Liver (tissue), 3 donors: ENCODE results near the gene TBL1Y.

Source experiments
- ATF3 ChIP-seq: IDR thresholded peaks from 2 replicates; pipeline ENCODE4 v1.6.1; 2016; ENCODE audit warnings: antibody characterized with exemption
- CTCF ChIP-seq: fragments of 150-350 bp; IDR thresholded peaks from 2 replicates; pipeline ENCODE4 v1.5.1; 2017; ENCODE audit warnings: improper control_type of control experiment, low read depth, low read length; ENCODE audit not compliant: missing input control
- FOXA1 ChIP-seq: IDR thresholded peaks from 2 replicates; pipeline ENCODE4 v1.6.1; 2016; ENCODE audit warnings: antibody characterized with exemption
- GABPA ChIP-seq, 2 donors: IDR thresholded peaks in 1 of 2; conservative IDR thresholded peaks in 1 of 2; 2 replicates each; pipeline ENCODE4 v1.6.1; 2016; ENCODE audit warnings: antibody characterized with exemption in 2 of 2, mild to moderate bottlenecking in 1 of 2, moderate library complexity in 1 of 2
- HNF4A ChIP-seq, 2 donors: conservative IDR thresholded peaks; 2 replicates each; pipeline ENCODE4 v1.6.1; 2016; ENCODE audit warnings: antibody characterized with exemption in 2 of 2, mild to moderate bottlenecking in 2 of 2
- JUND ChIP-seq, 2 donors: IDR thresholded peaks; 2 replicates each; pipeline ENCODE4 v1.6.1; 2016; ENCODE audit warnings: antibody characterized with exemption in 2 of 2
- NR2F2 ChIP-seq: IDR thresholded peaks from 2 replicates; pipeline ENCODE4 v1.6.1; 2016; ENCODE audit warnings: antibody characterized with exemption
- RAD21 ChIP-seq, 2 donors: IDR thresholded peaks; 2 replicates each; pipeline ENCODE4 v1.6.1; 2016; ENCODE audit warnings: antibody characterized with exemption in 2 of 2, mild to moderate bottlenecking in 2 of 2
- REST ChIP-seq: IDR thresholded peaks from 2 replicates; pipeline ENCODE4 v1.6.1; 2016; ENCODE audit warnings: antibody characterized with exemption, mild to moderate bottlenecking
- RXRA ChIP-seq, 2 donors: IDR thresholded peaks; 2 replicates each; pipeline ENCODE4 v1.6.1; 2017 to 2018; ENCODE audit warnings: antibody characterized with exemption in 2 of 2, mild to moderate bottlenecking in 1 of 2
- SP1 ChIP-seq: IDR thresholded peaks from 2 replicates; pipeline ENCODE4 v1.6.1; 2018; ENCODE audit warnings: antibody characterized with exemption, mild to moderate bottlenecking
- TAF1 ChIP-seq: conservative IDR thresholded peaks from 2 replicates; pipeline ENCODE4 v1.6.1; 2016; ENCODE audit warnings: antibody characterized with exemption, mild to moderate bottlenecking
- TF ChIP-seq, protein P1 (sequence below): IDR thresholded peaks from 2 replicates; pipeline ENCODE4 v1.6.1; 2016; ENCODE audit warnings: antibody characterized with exemption
- donor health status: healthy.
- donor health status: healthy.

DNA sequence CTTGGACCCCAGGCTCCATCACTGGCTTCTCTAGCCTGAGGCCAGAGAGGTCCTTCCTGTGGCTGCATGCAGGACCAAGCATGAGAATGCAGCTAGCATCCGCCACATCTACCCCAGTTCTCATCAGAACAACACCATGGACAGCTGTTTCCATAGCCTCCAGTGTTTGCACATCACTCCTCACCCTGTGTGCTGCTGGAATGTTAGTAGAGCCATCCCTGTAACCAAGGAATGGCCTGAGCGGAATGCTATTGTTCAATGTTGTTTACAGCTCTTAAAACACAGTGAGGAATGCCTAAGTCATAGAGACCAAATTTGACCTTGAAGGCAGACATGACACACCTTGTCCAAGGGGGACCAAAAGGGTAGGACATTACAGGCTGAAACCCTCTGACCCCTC is 183.9 kb downstream of the TBL1Y start:
- TF ChIP-seq CTCF (no peak), NR2F2 (no peak), ATF3 (no peak), REST (no peak), GABPA (IDR thresholded peaks at IDR 0.05 in 1 of 2, conservative IDR thresholded peaks at IDR 0.05 in 1 of 2) (no peak), JUND (IDR thresholded peaks at IDR 0.05) (no peak), SP1 (no peak), RAD21 (IDR thresholded peaks at IDR 0.05) (no peak), HNF4A (conservative IDR thresholded peaks at IDR 0.05) (no peak), RXRA (IDR thresholded peaks at IDR 0.05) (no peak), FOXA1 (no peak), TAF1 (no peak)
- TF ChIP-seq, protein P1, sequence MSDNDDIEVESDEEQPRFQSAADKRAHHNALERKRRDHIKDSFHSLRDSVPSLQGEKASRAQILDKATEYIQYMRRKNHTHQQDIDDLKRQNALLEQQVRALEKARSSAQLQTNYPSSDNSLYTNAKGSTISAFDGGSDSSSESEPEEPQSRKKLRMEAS = no peak
